HG03175 (cell line): Measurements from ENCODE around the gene FRG2.
"Not testable (repeated sequence)": the region's sequence is repeated elsewhere in the genome, so short reads cannot be mapped to it uniquely, and the experiment has no call there.

Experiments used
- ATAC-seq: cut with Tn5 transposase; IDR thresholded peaks from one replicate; pipeline ENCODE4 v1.9.1; 2021; ENCODE audit warnings: mild to moderate bottlenecking, moderate library complexity; ENCODE audit not compliant: unreplicated experiment

FRG2 gene

DNA sequence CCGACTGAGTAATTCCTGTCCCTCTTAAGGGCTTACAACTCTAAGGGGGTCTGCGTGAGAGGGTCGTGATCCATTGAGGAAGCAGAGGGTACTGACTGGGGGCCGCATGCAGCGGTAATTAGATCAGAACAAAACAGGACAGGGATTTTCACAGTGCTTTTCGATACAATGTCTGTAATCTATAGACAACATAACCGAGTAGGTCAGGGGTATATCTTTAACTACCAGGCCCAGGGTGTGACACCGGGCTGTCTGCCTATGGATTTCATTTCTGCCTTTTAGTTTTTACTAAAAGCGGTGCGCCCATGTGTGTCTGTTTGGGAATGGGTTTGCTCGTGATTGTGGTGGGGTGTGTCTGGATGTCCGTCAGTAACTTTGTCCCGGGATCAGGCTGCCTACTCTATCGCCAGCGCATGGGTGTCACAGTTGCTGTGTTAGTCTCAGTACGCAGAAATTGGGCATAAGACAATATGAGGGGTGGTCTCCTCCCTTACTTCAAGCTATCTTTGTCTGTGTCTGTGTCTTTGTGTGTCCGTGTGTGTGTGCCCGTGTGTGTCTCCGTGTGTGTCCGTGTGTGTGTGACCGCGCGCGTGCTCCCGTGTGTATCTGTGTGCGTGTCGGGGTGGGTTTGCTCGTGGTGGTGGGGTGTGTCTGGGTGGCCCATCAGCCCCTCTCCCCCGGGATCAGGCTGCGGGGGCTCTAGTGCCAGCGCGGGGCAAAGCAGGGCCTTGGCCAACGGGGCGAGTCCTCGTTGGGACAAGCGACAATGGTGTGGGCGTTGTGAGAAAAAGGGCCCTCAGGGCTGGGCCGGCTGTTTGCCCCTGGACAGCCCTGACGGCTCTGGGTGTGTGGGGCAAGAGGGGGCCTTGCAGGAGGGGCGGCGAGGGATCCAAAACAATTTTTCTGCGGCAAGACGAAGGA is 10.4 kb downstream of the FRG2 start:
- ATAC-seq: no peak

- no peak for ATAC-seq
Observed at GRCh38 chr4:190015538-190016368, 11.3 kb downstream of the FRG2 start.

- ATAC-seq: no peak
Observed at GRCh38 chr4:190014771-190015537, 12.1 kb downstream of the FRG2 start.

DNA sequence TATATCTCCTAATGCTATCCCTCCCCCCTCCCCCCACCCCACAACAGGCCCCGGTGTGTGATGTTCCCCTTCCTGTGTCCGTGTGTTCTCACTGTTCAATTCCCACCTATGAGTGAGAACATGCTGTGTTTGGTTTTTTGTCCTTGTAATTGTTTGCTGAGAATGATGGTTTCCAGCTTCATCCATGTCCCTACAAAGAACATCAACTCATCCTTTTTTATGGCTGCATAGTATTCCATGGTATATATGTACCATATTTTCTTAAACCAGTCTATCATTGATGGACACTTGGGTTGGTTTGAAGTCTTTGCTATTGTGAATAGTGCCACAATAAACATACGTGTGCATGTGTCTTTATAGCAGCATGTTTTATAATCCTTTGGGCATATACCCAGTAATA is 37.1 kb downstream of the FRG2 start:
- ATAC-seq: not testable (repeated sequence)

- peak; percentile 81 for ATAC-seq
Observed at GRCh38 chr4:189988877-189989431, 38.1 kb downstream of the FRG2 start.

DNA sequence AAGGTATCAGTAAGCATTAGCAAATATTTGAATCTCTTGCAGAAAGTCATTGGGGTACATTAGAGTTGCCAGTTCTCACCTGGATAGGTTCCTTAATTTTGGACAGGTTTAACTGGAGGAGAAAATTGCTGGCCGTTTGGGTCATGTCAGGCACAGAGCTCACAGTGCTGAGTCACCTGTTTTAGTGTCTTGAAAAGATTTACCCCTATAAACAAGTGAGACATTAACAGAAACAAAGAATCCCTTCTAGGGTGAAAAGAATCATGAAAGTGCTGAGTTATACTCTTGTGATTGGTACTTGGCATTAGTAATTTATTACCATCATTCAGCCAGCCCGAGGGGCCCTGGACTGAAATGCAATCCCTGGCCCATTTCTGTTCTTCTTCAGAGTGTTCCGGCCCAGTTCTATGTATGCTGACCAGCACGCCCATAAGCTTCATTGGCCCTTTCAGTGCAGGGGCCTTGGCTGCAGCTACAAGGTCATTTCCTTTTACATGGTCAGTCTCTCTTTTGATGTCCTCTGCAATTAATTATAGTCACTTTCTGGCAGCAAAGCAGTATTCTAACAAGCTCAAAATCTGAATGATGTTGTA is 41.3 kb downstream of the FRG2 start:
- ATAC-seq: not testable (repeated sequence)

- not testable (repeated sequence) for ATAC-seq
Observed at GRCh38 chr4:189984661-189985060, 42.4 kb downstream of the FRG2 start.

- not testable (repeated sequence) for ATAC-seq
Observed at GRCh38 chr4:189983916-189984526, 43.0 kb downstream of the FRG2 start.

DNA sequence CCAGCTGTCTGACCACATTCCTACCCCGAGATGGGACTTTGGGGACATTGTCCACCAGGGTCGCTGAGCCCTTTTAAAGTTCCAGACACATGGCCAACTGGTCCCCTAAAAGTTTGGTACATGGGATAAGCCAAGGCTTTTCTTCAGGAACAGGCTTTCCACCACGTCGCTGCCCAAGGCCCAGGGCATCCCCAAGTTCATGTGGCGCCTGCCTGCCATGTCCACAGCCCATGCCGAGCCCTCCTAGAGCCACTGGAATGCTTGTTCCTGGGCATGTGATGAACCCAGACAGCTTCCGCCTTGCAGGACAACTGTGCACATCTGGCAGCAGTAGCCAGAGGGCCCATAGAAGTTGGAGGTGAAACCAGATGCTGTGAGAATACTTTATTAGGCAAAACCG is 45.1 kb downstream of the FRG2 start:
- ATAC-seq: no peak

DNA sequence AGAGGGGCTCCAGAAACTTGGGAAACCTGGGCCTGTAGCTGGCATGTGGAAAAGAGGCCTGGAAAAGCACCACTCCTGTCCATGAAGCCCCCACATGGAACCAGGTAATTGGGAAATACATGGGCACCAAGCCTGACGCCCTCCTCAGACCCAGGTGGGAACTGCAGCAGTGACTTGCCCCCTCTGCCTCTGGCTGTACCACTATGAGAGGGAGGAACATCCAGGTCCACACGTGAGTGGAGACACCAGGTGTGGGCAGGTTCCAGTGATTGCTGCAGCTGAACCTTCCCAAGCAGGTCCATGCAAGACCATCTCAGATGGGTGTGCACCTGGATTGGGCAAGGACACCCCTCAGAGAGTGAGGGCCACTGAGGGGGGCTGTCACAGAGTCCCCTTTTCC is 46.8 kb downstream of the FRG2 start:
- ATAC-seq: not testable (repeated sequence)

- no peak for ATAC-seq
Observed at GRCh38 chr4:189979196-189980047, 47.6 kb downstream of the FRG2 start.
